HEK293T (cell line): ENCODE data around the gene GAS2L2.
"Not testable (repeated sequence)": the region's sequence is repeated elsewhere in the genome, so short reads cannot be mapped to it uniquely, and the experiment has no call there.

ENCODE experiments used
- CTCF ChIA-PET: fragments of 350-600 bp; formaldehyde crosslinking; extraction: SDS; loops from one replicate; lab custom pipeline; 2021; ENCODE audit warnings: antibody characterized with exemption, inconsistent platforms; lab: Yijun Ruan, JAX
- POLR2A ChIA-PET: fragments of 350-600 bp; formaldehyde crosslinking; extraction: SDS; loops from one replicate; lab custom pipeline; 2020; ENCODE audit warnings: antibody characterized with exemption, inconsistent platforms; lab: Yijun Ruan, JAX
- DNase-seq: peaks from one replicate; pipeline ENCODE4 v3.0.0; 2012; ENCODE audit warnings: mixed read lengths; ENCODE audit errors: extremely low spot score
- ARNT ChIP-seq: fragments of 450-650 bp; IDR thresholded peaks from 2 replicates; pipeline ENCODE4 v1.6.1; 2017; ENCODE audit warnings: mild to moderate bottlenecking
- BHLHE40 ChIP-seq: fragments of 450-650 bp; IDR thresholded peaks from 2 replicates; pipeline ENCODE4 v1.6.1; 2016; ENCODE audit warnings: mild to moderate bottlenecking, moderate library complexity, borderline replicate concordance
- CTBP1 ChIP-seq: fragments of 450-650 bp; IDR thresholded peaks from 2 replicates; pipeline ENCODE4 v1.6.1; 2016; ENCODE audit warnings: borderline replicate concordance
- ELF4 ChIP-seq: fragments of 450-650 bp; IDR thresholded peaks from 2 replicates; pipeline ENCODE4 v1.6.1; 2017; ENCODE audit warnings: antibody characterized with exemption
- FOXA1 ChIP-seq: fragments of 450-650 bp; IDR thresholded peaks from 2 replicates; pipeline ENCODE4 v1.6.1; 2016; ENCODE audit warnings: mild to moderate bottlenecking
- FOXK2 ChIP-seq: fragments of 450-650 bp; IDR thresholded peaks from 2 replicates; pipeline ENCODE4 v1.6.1; 2016; ENCODE audit warnings: mild to moderate bottlenecking
- FOXM1 ChIP-seq: fragments of 450-650 bp; IDR thresholded peaks from 2 replicates; pipeline ENCODE4 v1.6.1; 2017; ENCODE audit warnings: mild to moderate bottlenecking, borderline replicate concordance
- HDGF ChIP-seq: fragments of 450-650 bp; IDR thresholded peaks from 2 replicates; pipeline ENCODE4 v1.6.1; 2017; ENCODE audit warnings: antibody characterized with exemption, borderline replicate concordance
- L3MBTL2 ChIP-seq: fragments of 450-650 bp; conservative IDR thresholded peaks from 2 replicates; pipeline ENCODE4 v1.6.1; 2016; ENCODE audit warnings: mild to moderate bottlenecking
- LEF1 ChIP-seq: fragments of 450-650 bp; IDR thresholded peaks from 2 replicates; pipeline ENCODE4 v1.6.1; 2017; ENCODE audit warnings: mild to moderate bottlenecking, borderline replicate concordance
- NFRKB ChIP-seq: fragments of 450-650 bp; IDR thresholded peaks from 2 replicates; pipeline ENCODE4 v1.6.1; 2016; ENCODE audit warnings: mild to moderate bottlenecking, moderate library complexity
- PKNOX1 ChIP-seq: fragments of 450-650 bp; IDR thresholded peaks from 2 replicates; pipeline ENCODE4 v1.6.1; 2016
- SP1 ChIP-seq: fragments of 450-650 bp; IDR thresholded peaks from 2 replicates; pipeline ENCODE4 v1.6.1; 2017
- SUZ12 ChIP-seq: fragments of 450-650 bp; IDR thresholded peaks from 2 replicates; pipeline ENCODE4 v1.6.1; 2016; ENCODE audit warnings: mild to moderate bottlenecking
- TARDBP ChIP-seq: fragments of 450-650 bp; IDR thresholded peaks from 2 replicates; pipeline ENCODE4 v1.6.1; 2016
- ZNF384 ChIP-seq: fragments of 450-650 bp; IDR thresholded peaks from 2 replicates; pipeline ENCODE4 v1.6.1; 2016

Gene GAS2L2

GRCh38 chr17:35708149-35708548, 44.9 kb downstream of the GAS2L2 start:
- no peak for TF ChIP-seq PKNOX1
- TF ChIP-seq ELF4: no peak
- CTCF ChIA-PET: interaction anchor here (0.6 kb wide), 1 partner anchor 55 kb away, joined by 4 read pairs; no protein-coding TSS in a partner anchor

GRCh38 chr17:35705705-35706104, 47.3 kb downstream of the GAS2L2 start:
- no peak for DNase-seq
- CTCF ChIA-PET: interaction anchor here (0.9 kb wide), 1 partner anchor 13 kb away, joined by 3 read pairs; no protein-coding TSS in a partner anchor
- TF ChIP-seq FOXM1: no peak
- TF ChIP-seq ARNT: no peak
- no peak for TF ChIP-seq SUZ12
- TF ChIP-seq SP1: no peak
- TF ChIP-seq PKNOX1: no peak
- TF ChIP-seq FOXK2: no peak
- TF ChIP-seq TARDBP: no peak
- POLR2A ChIA-PET: interaction anchor here (1.0 kb wide), 1 partner anchor 126 kb away, joined by 3 read pairs; no protein-coding TSS in a partner anchor

More at GRCh38 chr17:35708149-35708548, 44.9 kb downstream of the GAS2L2 start:
- no peak for DNase-seq
- POLR2A ChIA-PET: no interaction called here

GRCh38 chr17:35705230-35705629, 47.8 kb downstream of the GAS2L2 start:
- no peak for DNase-seq
- ChIA-PET CTCF (interaction anchor here (0.9 kb wide), 1 partner anchor 13 kb away, joined by 3 read pairs; no protein-coding TSS in a partner anchor), POLR2A (interaction anchor here (1.0 kb wide), 1 partner anchor 126 kb away, joined by 3 read pairs; no protein-coding TSS in a partner anchor)
- no peak for TF ChIP-seq PKNOX1
- TF ChIP-seq FOXA1: no peak
- TF ChIP-seq NFRKB: no peak
- TF ChIP-seq BHLHE40: no peak
- no peak for TF ChIP-seq FOXM1
- no peak for TF ChIP-seq L3MBTL2

GRCh38 chr17:35703308-35703707, 49.7 kb downstream of the GAS2L2 start:
- CTCF ChIA-PET, POLR2A ChIA-PET, DNase-seq: not testable (repeated sequence)

- DNase-seq: no peak
- ChIA-PET CTCF (no interaction called here), POLR2A (no interaction called here)
- TF ChIP-seq SP1: no peak
- TF ChIP-seq SUZ12: no peak
- TF ChIP-seq CTBP1: no peak
- no peak for TF ChIP-seq L3MBTL2
- TF ChIP-seq LEF1: no peak
- TF ChIP-seq ZNF384: no peak
- no peak for TF ChIP-seq ARNT
- TF ChIP-seq NFRKB: no peak
- TF ChIP-seq TARDBP: no peak
- no peak for TF ChIP-seq FOXK2
- TF ChIP-seq FOXA1: no peak
- no peak for TF ChIP-seq FOXM1
- no peak for TF ChIP-seq ELF4
- TF ChIP-seq BHLHE40: no peak
- no peak for TF ChIP-seq PKNOX1
Measured at GRCh38 chr17:35701491-35701890, 51.5 kb downstream of the GAS2L2 start.

- TF ChIP-seq HDGF: no peak
- no peak for TF ChIP-seq SP1
- no peak for TF ChIP-seq SUZ12
- no peak for TF ChIP-seq FOXK2
- TF ChIP-seq LEF1: no peak
- no peak for TF ChIP-seq BHLHE40
- no peak for TF ChIP-seq ELF4
- TF ChIP-seq NFRKB: no peak
- TF ChIP-seq TARDBP: no peak
- no peak for TF ChIP-seq ARNT
- TF ChIP-seq FOXA1: no peak
- TF ChIP-seq CTBP1: no peak
- TF ChIP-seq ZNF384: no peak
- TF ChIP-seq PKNOX1: no peak
- no peak for TF ChIP-seq L3MBTL2
- no peak for DNase-seq
- POLR2A ChIA-PET: no interaction called here
- CTCF ChIA-PET: no interaction called here
Measured at GRCh38 chr17:35700150-35700549, 52.9 kb downstream of the GAS2L2 start.
